ENCODE data around the gene UROS. TPM values are rescaled to one million over a fixed set of nuclear protein-coding genes. Genes with fewer than 3 reads are reported as not detected.

UROS gene
- total RNA-seq, 1 donor from 2014 or later: 64.6 TPM

- Histone ChIP-seq H3K79me2 (ENCODE audit: insufficient read depth, low read length) (no peaks in the 10 kb centered on the region), H2AFZ (ENCODE audit: low read depth, low read length) (no peak overlapping the region), H3K4me3 (ENCODE audit: insufficient read depth, low read depth, low read length) (no peak overlapping the region), H4K20me1 (ENCODE audit: insufficient read depth, low read length) (no peaks in the 10 kb centered on the region), H3K27me3 (ENCODE audit: insufficient read depth, low read length) (no peaks in the 10 kb centered on the region), H3K36me3 (ENCODE audit: insufficient read depth, low read length) (peaks cover 10% of the 10 kb centered on the region), H3K9ac (ENCODE audit: low read length) (no peak overlapping the region), H3K27ac (ENCODE audit: low read depth, low read length) (no peak overlapping the region), H3K4me1 (ENCODE audit: insufficient read depth, low read length) (no peaks in the 10 kb centered on the region), H3K9me3 (ENCODE audit: insufficient read depth, low read depth, low read length) (no peaks in the 10 kb centered on the region), H3K4me2 (ENCODE audit: low read length) (no peak overlapping the region)
- Mint-ChIP-seq H3K27ac (ENCODE audit: unreplicated experiment) (no peak overlapping the region), H3K9me3 (ENCODE audit: unreplicated experiment) (no peaks in the 10 kb centered on the region), H3K27me3 (ENCODE audit: low read depth, unreplicated experiment) (no peaks in the 10 kb centered on the region), H3K36me3 (ENCODE audit: low read depth, unreplicated experiment) (peaks cover 6% of the 10 kb centered on the region), H3K4me1 (ENCODE audit: low read depth, unreplicated experiment) (no peaks in the 10 kb centered on the region), H3K4me3 (ENCODE audit: unreplicated experiment) (no peak overlapping the region)
- no peak for DNase-seq (ENCODE audit: low read depth)
- FAIRE-seq: no peak
- TF ChIP-seq CTCF (IDR thresholded peaks at IDR 0.05; ENCODE audit: insufficient read depth, low read depth, low read length) (no peak), EZH2 (IDR thresholded peaks at IDR 0.05; ENCODE audit: insufficient read depth, low read length) (no peak)
Measured at GRCh38 chr10:125859128-125859817, 36.2 kb upstream of the UROS start.

- no peaks in the 10 kb centered on the region for H3K27me3 Mint-ChIP-seq (ENCODE audit: low read depth, unreplicated experiment)
- H3K79me2 ChIP-seq (ENCODE audit: insufficient read depth, low read length): no peaks in the 10 kb centered on the region
- no peak overlapping the region for H2AFZ ChIP-seq (ENCODE audit: low read depth, low read length)
- no peak overlapping the region for H3K9ac ChIP-seq (ENCODE audit: low read length)
- H3K36me3 Mint-ChIP-seq (ENCODE audit: low read depth, unreplicated experiment): peaks cover 6% of the 10 kb centered on the region
- H3K4me3 ChIP-seq (ENCODE audit: insufficient read depth, low read depth, low read length): no peak overlapping the region
- H4K20me1 ChIP-seq (ENCODE audit: insufficient read depth, low read length): peaks cover 3% of the 10 kb centered on the region
- no peak overlapping the region for H3K27ac ChIP-seq (ENCODE audit: low read depth, low read length)
- no peak overlapping the region for H3K27ac Mint-ChIP-seq (ENCODE audit: unreplicated experiment)
- no peak overlapping the region for H3K4me3 Mint-ChIP-seq (ENCODE audit: unreplicated experiment)
- no peak for TF ChIP-seq CTCF (IDR thresholded peaks at IDR 0.05; ENCODE audit: insufficient read depth, low read depth, low read length)
- TF ChIP-seq EZH2 (IDR thresholded peaks at IDR 0.05; ENCODE audit: insufficient read depth, low read length): no peak
- no peaks in the 10 kb centered on the region for H3K4me1 Mint-ChIP-seq (ENCODE audit: low read depth, unreplicated experiment)
- peaks cover 17% of the 10 kb centered on the region for H3K36me3 ChIP-seq (ENCODE audit: insufficient read depth, low read length)
- H3K4me1 ChIP-seq (ENCODE audit: insufficient read depth, low read length): no peaks in the 10 kb centered on the region
- H3K27me3 ChIP-seq (ENCODE audit: insufficient read depth, low read length): no peaks in the 10 kb centered on the region
- H3K4me2 ChIP-seq (ENCODE audit: low read length): no peak overlapping the region
- FAIRE-seq (no peak), DNase-seq (ENCODE audit: low read depth) (no peak)
- no peaks in the 10 kb centered on the region for H3K9me3 ChIP-seq (ENCODE audit: insufficient read depth, low read depth, low read length)
- H3K9me3 Mint-ChIP-seq (ENCODE audit: unreplicated experiment): no peaks in the 10 kb centered on the region
Measured at GRCh38 chr10:125857185-125857760, 34.2 kb upstream of the UROS start.

GRCh38 chr10:125852487-125852886, 29.4 kb upstream of the UROS start:
- H3K9ac ChIP-seq (ENCODE audit: low read length): no peak overlapping the region

More at GRCh38 chr10:125852487-125852886, 29.4 kb upstream of the UROS start:
- no peak overlapping the region for H3K4me3 ChIP-seq (ENCODE audit: insufficient read depth, low read depth, low read length)
- Mint-ChIP-seq H3K27ac (ENCODE audit: unreplicated experiment) (no peak overlapping the region), H3K27me3 (ENCODE audit: low read depth, unreplicated experiment) (no peaks in the 10 kb centered on the region), H3K9me3 (ENCODE audit: unreplicated experiment) (no peaks in the 10 kb centered on the region), H3K4me1 (ENCODE audit: low read depth, unreplicated experiment) (no peaks in the 10 kb centered on the region), H3K36me3 (ENCODE audit: low read depth, unreplicated experiment) (peaks cover 11% of the 10 kb centered on the region), H3K4me3 (ENCODE audit: unreplicated experiment) (no peak overlapping the region)
- FAIRE-seq: no peak
- H3K27me3 ChIP-seq (ENCODE audit: insufficient read depth, low read length): no peaks in the 10 kb centered on the region
- TF ChIP-seq EZH2 (IDR thresholded peaks at IDR 0.05; ENCODE audit: insufficient read depth, low read length) (no peak), CTCF (IDR thresholded peaks at IDR 0.05; ENCODE audit: insufficient read depth, low read depth, low read length) (no peak)
- no peak overlapping the region for H3K27ac ChIP-seq (ENCODE audit: low read depth, low read length)
- no peak overlapping the region for H3K4me2 ChIP-seq (ENCODE audit: low read length)
- H4K20me1 ChIP-seq (ENCODE audit: insufficient read depth, low read length): peaks cover 3% of the 10 kb centered on the region
- H3K36me3 ChIP-seq (ENCODE audit: insufficient read depth, low read length): peaks cover 28% of the 10 kb centered on the region
- H3K4me1 ChIP-seq (ENCODE audit: insufficient read depth, low read length): no peaks in the 10 kb centered on the region
- no peaks in the 10 kb centered on the region for H3K79me2 ChIP-seq (ENCODE audit: insufficient read depth, low read length)
- DNase-seq (ENCODE audit: low read depth): no peak
- no peak overlapping the region for H2AFZ ChIP-seq (ENCODE audit: low read depth, low read length)
- no peaks in the 10 kb centered on the region for H3K9me3 ChIP-seq (ENCODE audit: insufficient read depth, low read depth, low read length)

Measured in astrocyte (in vitro differentiated cells and primary cell).